HG03342 (cell line): Measurements from ENCODE around the gene PRR14L.
A peak's percentile ranks its signal among the peaks of the same experiment; 100 is the strongest.
"Not testable (repeated sequence)": the region's sequence is repeated elsewhere in the genome, so short reads cannot be mapped to it uniquely, and the experiment has no call there.

ENCODE experiments used
- ATAC-seq: cut with Tn5 transposase; IDR thresholded peaks from one replicate; pipeline ENCODE4 v1.9.1; 2021; ENCODE audit warnings: mild to moderate bottlenecking, moderate library complexity; ENCODE audit not compliant: unreplicated experiment

Gene PRR14L

GRCh38 chr22:31683181-31684105 is 66.5 kb downstream of the PRR14L start:
- no peak for ATAC-seq

- no peak for ATAC-seq
These were observed 67.2 kb downstream of the PRR14L start for GRCh38 chr22:31682751-31683150.

- ATAC-seq, result no peak
These were observed 68.3 kb downstream of the PRR14L start for GRCh38 chr22:31681349-31682345.

GRCh38 chr22:31680861-31681341 is 69.0 kb downstream of the PRR14L start:
- no peak for ATAC-seq

GRCh38 chr22:31678748-31679147 is 71.2 kb downstream of the PRR14L start:
- ATAC-seq, result no peak

- ATAC-seq, result peak; percentile 95
These were observed 73.2 kb downstream of the PRR14L start for GRCh38 chr22:31676700-31677099.

GRCh38 chr22:31674219-31674618 is 75.7 kb downstream of the PRR14L start:
- not testable (repeated sequence) for ATAC-seq

GRCh38 chr22:31668849-31669248 is 81.1 kb downstream of the PRR14L start:
- not testable (repeated sequence) for ATAC-seq

GRCh38 chr22:31662668-31663037 is 87.3 kb downstream of the PRR14L start:
- ATAC-seq, result no peak

- peak; percentile 73 for ATAC-seq
These were observed 87.9 kb downstream of the PRR14L start, which contains the start of gene PISD for GRCh38 chr22:31661851-31662667. Gene PISD (minus strand): TSS chr22:31662215. CDS start chr22:31662208, 7 bp downstream.

- not testable (repeated sequence) for ATAC-seq
These were observed 89.0 kb downstream of the PRR14L start for GRCh38 chr22:31660860-31661341.

- ATAC-seq, result no peak
These were observed 90.7 kb downstream of the PRR14L start for GRCh38 chr22:31659246-31659645.

- ATAC-seq, result no peak
These were observed 95.5 kb downstream of the PRR14L start for GRCh38 chr22:31654408-31654807.

- no peak for ATAC-seq
These were observed 96.0 kb downstream of the PRR14L start for GRCh38 chr22:31653944-31654343.

GRCh38 chr22:31652911-31653684 is 96.8 kb downstream of the PRR14L start:
- ATAC-seq, result no peak

- ATAC-seq, result no peak
These were observed 97.8 kb downstream of the PRR14L start for GRCh38 chr22:31652088-31652487.

GRCh38 chr22:31651664-31652063 is 98.3 kb downstream of the PRR14L start:
- ATAC-seq, result no peak

GRCh38 chr22:31650391-31650790 is 99.5 kb downstream of the PRR14L start:
- ATAC-seq, result no peak
